Mesenchymal stem cell (in vitro differentiated cells and primary cell): ENCODE data around the gene FRMD4A.
A peak's percentile ranks its signal among the peaks of the same experiment; 100 is the strongest.

Experiments
- DNase-seq: peaks from one replicate; pipeline ENCODE4 v3.0.0-alpha.2; 2013
- H2AFZ ChIP-seq: one replicate; pipeline ENCODE4 v1.6.1; 2013; ENCODE audit warnings: low read depth, mild to moderate bottlenecking, control low read depth, inconsistent platforms, low read length, moderate library complexity
- H2AK5ac ChIP-seq: 2 replicates; pipeline ENCODE4 v1.6.1; 2013; ENCODE audit warnings: low read length, moderate library complexity, mild to moderate bottlenecking, inconsistent platforms; ENCODE audit not compliant: severe bottlenecking
- H2BK120ac ChIP-seq: one replicate; pipeline ENCODE4 v1.6.1; 2013; ENCODE audit warnings: low read depth, mild to moderate bottlenecking, inconsistent platforms, low read length, moderate library complexity
- H2BK12ac ChIP-seq, 2 experiments: one replicate each; pipeline ENCODE4 v1.6.1; 2013; ENCODE audit warnings: inconsistent platforms in 2 of 2, low read length in 2 of 2, mild to moderate bottlenecking in 2 of 2, moderate library complexity in 2 of 2, control low read depth in 1 of 2
- H2BK15ac ChIP-seq: one replicate; pipeline ENCODE4 v1.6.1; 2013; ENCODE audit warnings: mild to moderate bottlenecking, low read depth, inconsistent platforms; ENCODE audit not compliant: poor library complexity, severe bottlenecking
- H2BK5ac ChIP-seq: 2 replicates; pipeline ENCODE4 v1.6.1; 2013; ENCODE audit warnings: low read depth, mild to moderate bottlenecking, low read length, control low read depth, inconsistent platforms; ENCODE audit not compliant: poor library complexity, severe bottlenecking
- H3K14ac ChIP-seq, 2 experiments: one replicate each; pipeline ENCODE4 v1.6.1; 2013; ENCODE audit warnings: inconsistent platforms in 2 of 2, low read length in 2 of 2, control low read depth in 1 of 2, mild to moderate bottlenecking in 1 of 2, moderate library complexity in 1 of 2
- H3K18ac ChIP-seq, 2 experiments: one replicate each; pipeline ENCODE4 v1.6.1; 2013; ENCODE audit warnings: inconsistent platforms in 2 of 2, low read length in 2 of 2, control low read depth in 1 of 2, low read depth in 1 of 2, mild to moderate bottlenecking in 1 of 2
- H3K23ac ChIP-seq, 2 experiments: one replicate each; pipeline ENCODE4 v1.6.1; 2013; ENCODE audit warnings: inconsistent platforms in 2 of 2, low read length in 2 of 2, mild to moderate bottlenecking in 2 of 2, moderate library complexity in 2 of 2, control low read depth in 1 of 2
- H3K27ac ChIP-seq: 2 replicates; pipeline ENCODE4 v1.5.1; 2013; ENCODE audit warnings: mild to moderate bottlenecking, moderate library complexity, low read length, control low read depth, inconsistent platforms; ENCODE audit not compliant: poor library complexity, severe bottlenecking
- H3K27me3 ChIP-seq, 2 experiments: 2 replicates each; pipeline versions ENCODE4 v1.6.1 to v1.7.0; 2013; ENCODE audit warnings: low read length in 2 of 2, mild to moderate bottlenecking in 2 of 2, moderate library complexity in 2 of 2, control low read depth in 1 of 2, inconsistent platforms in 1 of 2; ENCODE audit not compliant: control insufficient read depth in 1 of 2, insufficient read depth in 1 of 2
- H3K36me3 ChIP-seq, 2 experiments: 2 replicates each; pipeline versions ENCODE4 v1.6.1 to v1.7.0; 2013; ENCODE audit warnings: low read length in 2 of 2, control low read depth in 1 of 2, inconsistent platforms in 1 of 2, low read depth in 1 of 2, mild to moderate bottlenecking in 1 of 2; ENCODE audit not compliant: insufficient read depth in 2 of 2, control insufficient read depth in 1 of 2
- H3K4ac ChIP-seq, 2 experiments: one replicate each; pipeline ENCODE4 v1.6.1; 2013; ENCODE audit warnings: inconsistent platforms in 2 of 2, low read length in 2 of 2, mild to moderate bottlenecking in 2 of 2, moderate library complexity in 2 of 2, control low read depth in 1 of 2, low read depth in 1 of 2
- H3K4me1 ChIP-seq: 2 replicates; pipeline ENCODE4 v1.6.1; 2013; ENCODE audit warnings: low read depth, low read length, control low read depth; ENCODE audit not compliant: control insufficient read depth, insufficient read depth
- H3K4me2 ChIP-seq: 2 replicates; pipeline ENCODE4 v1.6.1; 2013; ENCODE audit warnings: low read length, mild to moderate bottlenecking, inconsistent platforms; ENCODE audit not compliant: poor library complexity, severe bottlenecking
- H3K4me3 ChIP-seq, 2 experiments: 2 replicates each; pipeline versions ENCODE4 v1.5.1 to v1.7.0; 2013; ENCODE audit warnings: low read length in 2 of 2, mild to moderate bottlenecking in 2 of 2, control low read depth in 1 of 2, low read depth in 1 of 2; ENCODE audit not compliant: insufficient read depth in 1 of 2
- H3K79me1 ChIP-seq: replicated peaks from 2 replicates; pipeline ENCODE4 v1.6.1; 2013; ENCODE audit warnings: mild to moderate bottlenecking, control low read depth, low read length, inconsistent platforms; ENCODE audit not compliant: poor library complexity, severe bottlenecking
- H3K9ac ChIP-seq: 2 replicates; pipeline ENCODE4 v1.7.0; 2013; ENCODE audit warnings: mild to moderate bottlenecking, low read length, moderate library complexity
- H3K9me3 ChIP-seq: 2 replicates; pipeline ENCODE4 v1.7.0; 2013; ENCODE audit warnings: mild to moderate bottlenecking, low read length; ENCODE audit not compliant: control insufficient read depth
- H4K8ac ChIP-seq: one replicate; pipeline ENCODE4 v1.6.1; 2013; ENCODE audit warnings: inconsistent platforms, mild to moderate bottlenecking, low read length, moderate library complexity
- H4K91ac ChIP-seq: one replicate; pipeline ENCODE4 v1.6.1; 2013; ENCODE audit warnings: mild to moderate bottlenecking, low read length, inconsistent platforms
- WGBS: methylation state at CpG from one replicate; pipeline ENCODE4 v1.1.7; 2013; ENCODE audit warnings: mixed read lengths; 5-methylcytosine and 5-hydroxymethylcytosine counted together

The FRMD4A gene

DNA sequence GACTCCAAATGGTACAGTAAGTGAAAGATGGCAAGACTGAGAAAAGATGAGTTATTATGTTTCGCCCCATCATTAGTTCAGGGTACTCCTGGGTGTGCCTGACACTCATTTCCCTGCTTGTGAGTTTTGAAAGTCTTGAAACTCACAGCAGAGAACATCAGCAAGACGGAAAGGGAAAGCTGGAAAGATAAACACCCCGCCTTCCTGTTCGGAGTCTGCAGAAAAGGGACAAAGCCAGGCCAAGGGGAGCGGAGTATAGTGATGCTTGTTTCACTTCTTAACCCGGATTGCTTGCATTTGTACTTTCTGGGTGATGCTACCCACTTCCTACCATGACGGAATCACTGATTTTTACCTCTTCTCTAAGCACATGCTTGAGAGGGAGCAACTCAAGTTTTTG is 294.5 kb downstream of the FRMD4A start:
- Histone ChIP-seq H3K9me3 (no peaks in the 10 kb centered on the region), H3K4ac (no peak overlapping the region), H3K4me1 (peaks cover 1% of the 10 kb centered on the region), H2AK5ac (no peak overlapping the region), H3K27me3 (no peaks in the 10 kb centered on the region), H3K14ac (no peak overlapping the region), H3K18ac (no peak overlapping the region), H3K79me1 (no peaks in the 10 kb centered on the region), H3K4me3 (no peak overlapping the region), H3K36me3 (no peaks in the 10 kb centered on the region), H3K4me2 (no peak overlapping the region), H4K91ac (no peak overlapping the region), H2BK15ac (no peak overlapping the region), H4K8ac (no peak overlapping the region), H2AFZ (no peak overlapping the region), H2BK120ac (no peak overlapping the region), H3K9ac (no peak overlapping the region), H2BK5ac (no peak overlapping the region), H2BK12ac (no peak overlapping the region), H3K27ac (no peak overlapping the region), H3K23ac (no peak overlapping the region)
- DNase-seq: no peak
- 81% methylated on average over 7 of the region's 7 CpGs for WGBS

DNA sequence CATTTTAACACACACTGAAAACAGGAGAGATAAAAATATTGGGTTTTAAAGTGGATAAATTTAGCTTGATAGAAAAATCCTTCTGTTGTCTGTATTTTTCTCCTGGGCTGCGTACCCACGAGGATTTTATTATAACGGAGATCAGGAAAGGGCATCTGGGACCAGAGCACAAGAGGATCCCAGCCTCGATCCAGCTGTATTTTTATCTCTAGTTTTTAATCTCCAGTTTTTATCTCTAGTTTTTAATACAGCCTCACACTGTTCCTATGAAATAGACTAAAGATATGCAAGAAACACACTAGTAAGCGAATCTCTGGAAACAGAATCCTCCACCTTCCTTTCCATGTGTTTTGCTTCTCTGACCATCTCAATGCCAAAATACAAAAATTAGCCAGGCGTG is 295.2 kb downstream of the FRMD4A start:
- no peak overlapping the region for H3K9ac ChIP-seq
- no peak overlapping the region for H2BK120ac ChIP-seq
- WGBS: 95% methylated on average over 6 of the region's 6 CpGs
- H2BK5ac ChIP-seq: no peak overlapping the region
- H3K27me3 ChIP-seq: no peaks in the 10 kb centered on the region
- no peaks in the 10 kb centered on the region for H3K79me1 ChIP-seq
- no peaks in the 10 kb centered on the region for H3K36me3 ChIP-seq
- H3K4me1 ChIP-seq: no peaks in the 10 kb centered on the region
- H3K4me2 ChIP-seq: no peak overlapping the region
- H3K9me3 ChIP-seq: no peaks in the 10 kb centered on the region
- H3K23ac ChIP-seq: no peak overlapping the region
- no peak for DNase-seq
- no peak overlapping the region for H2BK15ac ChIP-seq
- H2AFZ ChIP-seq: no peak overlapping the region
- no peak overlapping the region for H3K4ac ChIP-seq
- H3K27ac ChIP-seq: no peak overlapping the region
- H4K91ac ChIP-seq: no peak overlapping the region
- H3K14ac ChIP-seq: no peak overlapping the region
- no peak overlapping the region for H3K18ac ChIP-seq
- H2AK5ac ChIP-seq: no peak overlapping the region
- no peak overlapping the region for H4K8ac ChIP-seq
- no peak overlapping the region for H3K4me3 ChIP-seq
- no peak overlapping the region for H2BK12ac ChIP-seq

DNA sequence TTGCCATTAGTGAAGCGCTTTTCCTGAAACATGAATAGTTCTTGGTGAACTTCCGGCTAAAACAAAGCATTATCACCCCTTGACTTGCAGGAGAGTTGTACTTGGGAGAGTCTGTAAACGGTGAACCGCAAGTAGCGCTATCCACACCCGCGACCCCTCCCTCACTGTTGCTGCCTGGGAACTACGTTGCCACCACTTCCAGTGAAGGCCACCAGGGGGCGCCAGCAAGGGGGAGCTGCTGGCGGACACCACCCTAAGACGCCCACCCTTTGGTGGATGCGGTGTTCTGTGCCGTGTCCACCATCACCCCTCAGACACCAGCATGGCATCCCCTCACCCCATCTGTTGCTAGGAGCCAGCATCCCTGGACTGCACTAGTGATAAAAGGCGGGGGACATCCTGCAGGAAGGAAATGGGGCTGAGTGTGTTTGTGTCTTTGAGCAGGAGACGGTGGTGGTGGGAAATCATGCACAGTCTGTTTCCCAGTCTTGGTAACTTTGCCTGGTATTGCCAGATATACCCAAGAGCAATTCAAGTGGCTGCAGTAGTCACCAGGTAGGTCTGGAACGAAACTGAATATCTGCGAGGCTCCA is 298.2 kb downstream of the FRMD4A start:
- no peaks in the 10 kb centered on the region for H3K27me3 ChIP-seq
- H3K4me1 ChIP-seq: no peaks in the 10 kb centered on the region
- H3K27ac ChIP-seq: no peak overlapping the region
- H3K18ac ChIP-seq: no peak overlapping the region
- no peak overlapping the region for H3K14ac ChIP-seq
- H3K9me3 ChIP-seq: no peaks in the 10 kb centered on the region
- no peak overlapping the region for H2BK12ac ChIP-seq
- H3K36me3 ChIP-seq: no peaks in the 10 kb centered on the region
- no peak overlapping the region for H2BK5ac ChIP-seq
- H2AFZ ChIP-seq: no peak overlapping the region
- H2BK15ac ChIP-seq: peak overlapping the region; percentile 6
- no peak overlapping the region for H3K23ac ChIP-seq
- no peak overlapping the region for H2BK120ac ChIP-seq
- DNase-seq: no peak
- H3K79me1 ChIP-seq: no peaks in the 10 kb centered on the region
- no peak overlapping the region for H4K8ac ChIP-seq
- WGBS: 67% methylated on average over 16 of the region's 17 CpGs
- no peak overlapping the region for H3K4ac ChIP-seq
- no peak overlapping the region for H3K4me3 ChIP-seq
- no peak overlapping the region for H4K91ac ChIP-seq
- no peak overlapping the region for H3K9ac ChIP-seq
- H3K4me2 ChIP-seq: no peak overlapping the region
- H2AK5ac ChIP-seq: no peak overlapping the region

DNA sequence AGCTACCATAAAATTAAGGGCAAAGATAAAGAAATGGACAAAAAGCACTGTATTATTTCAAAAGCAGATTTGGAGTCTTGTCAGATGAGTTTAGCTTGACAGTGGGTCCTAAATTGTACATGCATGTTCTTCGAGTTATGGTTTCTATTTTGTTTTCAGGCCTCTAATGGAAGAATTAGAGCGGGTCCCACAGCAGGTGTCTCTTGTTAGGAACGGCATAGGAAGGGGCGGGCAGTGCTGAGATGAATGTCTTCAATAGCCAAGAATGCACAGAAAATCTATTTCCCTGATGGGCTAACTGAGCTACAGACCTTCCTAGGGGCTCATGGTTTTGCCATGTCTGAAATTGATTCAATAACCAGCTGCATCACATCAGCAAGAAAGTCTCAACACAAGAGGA is 304.4 kb downstream of the FRMD4A start:
- Histone ChIP-seq H3K9me3 (no peaks in the 10 kb centered on the region), H3K27me3 (peaks cover 3 to 21% of the 10 kb centered on the region in 2 experiments), H3K23ac (no peak overlapping the region), H3K4me2 (no peak overlapping the region), H3K4ac (no peak overlapping the region), H2BK5ac (no peak overlapping the region), H4K91ac (no peak overlapping the region), H2BK120ac (no peak overlapping the region), H2BK15ac (no peak overlapping the region), H3K27ac (no peak overlapping the region), H3K18ac (no peak overlapping the region), H3K4me3 (no peak overlapping the region), H3K79me1 (no peaks in the 10 kb centered on the region), H2AK5ac (no peak overlapping the region), H4K8ac (no peak overlapping the region), H2AFZ (no peak overlapping the region), H2BK12ac (no peak overlapping the region), H3K14ac (no peak overlapping the region), H3K4me1 (no peaks in the 10 kb centered on the region), H3K36me3 (no peaks in the 10 kb centered on the region), H3K9ac (no peak overlapping the region)
- no peak for DNase-seq
- WGBS: 93% methylated on average over 4 of the region's 4 CpGs
